OCI-LY1 (cell line): Measurements from ENCODE around the gene PTGER4.

Source experiments
- CTCF ChIP-seq: fragments of 200-600 bp; sonication (generic), shearing (Covaris generic); IDR thresholded peaks from 2 replicates; pipeline ENCODE4 v1.5.1; 2017; ENCODE audit warnings: mild to moderate bottlenecking, antibody characterized with exemption, low read length, moderate library complexity, mixed read lengths
- EZH2 ChIP-seq: fragments of 200-600 bp; sonication (generic), shearing (Covaris generic); IDR thresholded peaks from 2 replicates; pipeline ENCODE4 v1.8.0; 2017; ENCODE audit warnings: borderline replicate concordance, mixed run types, mild to moderate bottlenecking, antibody characterized with exemption, low read length, moderate library complexity, mixed read lengths

- TF ChIP-seq CTCF (no peak), EZH2 (no peak)
Observed at GRCh38 chr5:40716590-40716989, 36.9 kb downstream of the PTGER4 start.
